SK-N-SH (cell line): ENCODE measurements around the gene PKNOX2.

Source experiments
- CTCF ChIP-seq: fragments of 200-600 bp; sonication (generic); IDR thresholded peaks from 2 replicates; pipeline ENCODE4 v1.6.1; 2017; ENCODE audit warnings: antibody characterized with exemption, mild to moderate bottlenecking, moderate library complexity
- EP300 ChIP-seq, 2 experiments: IDR thresholded peaks; 2 replicates each; pipeline versions ENCODE4 v1.4.0 to v1.6.1; 2012; ENCODE audit warnings: borderline replicate concordance in 1 of 2, low read depth in 1 of 2, low read length in 1 of 2
- GABPA ChIP-seq: IDR thresholded peaks from 2 replicates; pipeline ENCODE4 v1.4.0; 2012; ENCODE audit warnings: low read depth, mild to moderate bottlenecking
- MEF2A ChIP-seq: IDR thresholded peaks from 2 replicates; pipeline ENCODE4 v1.4.0; 2012; ENCODE audit warnings: low read depth, borderline replicate concordance
- MXI1 ChIP-seq: IDR thresholded peaks from 2 replicates; pipeline ENCODE4 v1.6.1; 2012; ENCODE audit warnings: mild to moderate bottlenecking, low read depth, low read length, improper control_type of control experiment
- PBX3 ChIP-seq: IDR thresholded peaks from 2 replicates; pipeline ENCODE4; 2012
- POLR2AphosphoS5 ChIP-seq: IDR thresholded peaks from 2 replicates; pipeline ENCODE4 v1.6.1; 2012; ENCODE audit warnings: low read depth, low read length
- REST ChIP-seq: IDR thresholded peaks from 2 replicates; pipeline ENCODE4 v1.6.1; 2012; ENCODE audit warnings: mild to moderate bottlenecking, low read depth, low read length, moderate library complexity
- RFX5 ChIP-seq: IDR thresholded peaks from 2 replicates; pipeline ENCODE4 v1.6.1; 2012; ENCODE audit warnings: mild to moderate bottlenecking, improper control_type of control experiment, low read length
- SIN3A ChIP-seq: IDR thresholded peaks from 2 replicates; pipeline ENCODE4 v1.6.1; 2012; ENCODE audit warnings: low read depth, mild to moderate bottlenecking, low read length, moderate library complexity, borderline replicate concordance
- TAF1 ChIP-seq: IDR thresholded peaks from 2 replicates; pipeline ENCODE4 v1.6.1; 2012; ENCODE audit warnings: low read depth, mild to moderate bottlenecking, low read length, moderate library complexity, borderline replicate concordance
- TCF12 ChIP-seq: IDR thresholded peaks from 2 replicates; pipeline ENCODE4 v1.4.0; 2012
- YY1 ChIP-seq: IDR thresholded peaks from 2 replicates; pipeline ENCODE4 v1.4.0; 2012; ENCODE audit warnings: low read depth, mild to moderate bottlenecking
- TF ChIP-seq, protein P1 (sequence below): fragments of 150-350 bp; IDR thresholded peaks from 2 replicates; pipeline ENCODE4 v1.6.1; 2016; ENCODE audit warnings: mild to moderate bottlenecking, low read depth, low read length

DNA sequence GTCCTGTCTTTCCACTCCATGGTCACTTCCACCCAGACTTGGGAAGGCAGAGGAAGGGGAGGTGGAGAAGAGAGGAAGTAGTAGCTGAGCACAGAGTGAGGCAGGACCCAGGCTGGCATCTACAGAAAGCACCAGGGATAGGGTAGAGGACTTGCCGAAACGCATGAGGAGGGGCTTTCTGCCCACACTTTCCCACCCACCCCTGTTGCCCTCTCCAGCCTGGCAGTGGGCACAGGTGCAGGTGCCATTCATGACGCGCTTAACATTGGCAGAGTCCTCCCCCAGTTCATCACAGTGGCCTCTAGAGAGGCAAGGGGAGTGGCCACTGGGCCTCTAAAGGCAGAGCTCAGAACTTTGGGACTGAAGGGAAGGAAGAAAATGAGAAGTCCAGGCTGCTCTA lies 249.6 kb downstream of the PKNOX2 start:
- TF ChIP-seq PBX3: no peak
- TF ChIP-seq EP300 (IDR thresholded peaks at IDR 0.05; ENCODE audit: borderline replicate concordance in 1 of 2, low read depth in 1 of 2, low read length in 1 of 2): no peak
- TF ChIP-seq MXI1: no peak
- no peak for TF ChIP-seq TCF12
- no peak for TF ChIP-seq YY1
- TF ChIP-seq REST: no peak
- no peak for TF ChIP-seq POLR2AphosphoS5
- TF ChIP-seq, protein P1, sequence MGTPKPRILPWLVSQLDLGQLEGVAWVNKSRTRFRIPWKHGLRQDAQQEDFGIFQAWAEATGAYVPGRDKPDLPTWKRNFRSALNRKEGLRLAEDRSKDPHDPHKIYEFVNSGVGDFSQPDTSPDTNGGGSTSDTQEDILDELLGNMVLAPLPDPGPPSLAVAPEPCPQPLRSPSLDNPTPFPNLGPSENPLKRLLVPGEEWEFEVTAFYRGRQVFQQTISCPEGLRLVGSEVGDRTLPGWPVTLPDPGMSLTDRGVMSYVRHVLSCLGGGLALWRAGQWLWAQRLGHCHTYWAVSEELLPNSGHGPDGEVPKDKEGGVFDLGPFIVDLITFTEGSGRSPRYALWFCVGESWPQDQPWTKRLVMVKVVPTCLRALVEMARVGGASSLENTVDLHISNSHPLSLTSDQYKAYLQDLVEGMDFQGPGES: no peak
- no peak for TF ChIP-seq TAF1
- no peak for TF ChIP-seq SIN3A
- no peak for TF ChIP-seq RFX5
- no peak for TF ChIP-seq CTCF
- no peak for TF ChIP-seq MEF2A
- no peak for TF ChIP-seq GABPA
